Activated CD8-positive, alpha-beta T cell treated with anti-CD3 and anti-CD28 coated beads, Interleukin-2, amount 10 ng/mL, durations not matched to agents 7 days and 5 days (primary cell): ENCODE results near the gene RFX5. TPM values are rescaled to one million over a fixed set of nuclear protein-coding genes. Genes with fewer than 3 reads are reported as not detected.
"Not testable (repeated sequence)": the region's sequence is repeated elsewhere in the genome, so short reads cannot be mapped to it uniquely, and the experiment has no call there.

ENCODE experiments used
- ATAC-seq: fragments of 150-1000 bp; cut with Tn5 transposase; one replicate; pipeline ENCODE4 v1.10.0; 2021; ENCODE audit warnings: moderate library complexity
- CTCF ChIA-PET: fragments of 350-600 bp; sonication (Branson Sonifier 250); formaldehyde crosslinking; loops from one replicate; lab custom pipeline; 2021; ENCODE audit warnings: antibody characterized with exemption; lab: Charles Lee
- POLR2A ChIA-PET: fragments of 350-600 bp; sonication (Branson Sonifier 250); formaldehyde crosslinking; loops from one replicate; lab custom pipeline; 2021; ENCODE audit warnings: antibody characterized with exemption; lab: Charles Lee
- DNase-seq: peaks from one replicate; pipeline ENCODE4 v3.0.0-alpha.2; 2020
- H3K27ac Mint-ChIP-seq: one replicate; pipeline ENCODE4 v1.8.0; 2021; ENCODE audit warnings: mild to moderate bottlenecking, mixed read lengths
- H3K27me3 Mint-ChIP-seq: one replicate; pipeline ENCODE4 v1.8.0; 2021; ENCODE audit warnings: low read depth, mixed read lengths
- H3K36me3 Mint-ChIP-seq: one replicate; pipeline ENCODE4 v1.8.0; 2021; ENCODE audit warnings: low read depth, mixed read lengths
- H3K4me1 Mint-ChIP-seq: one replicate; pipeline ENCODE4 v1.8.0; 2021; ENCODE audit warnings: low read depth, mixed read lengths
- H3K4me3 Mint-ChIP-seq: one replicate; pipeline ENCODE4 v1.8.0; 2021; ENCODE audit warnings: mild to moderate bottlenecking, mixed read lengths
- H3K9me3 Mint-ChIP-seq: one replicate; pipeline ENCODE4 v1.8.0; 2022; ENCODE audit warnings: mixed read lengths; ENCODE audit not compliant: insufficient read depth
- total RNA-seq, 2 experiments: library from RNA; stranded (reverse); gene quantifications; one replicate each; pipeline ENCODE4 v1.2.3, GENCODE V29; 2021

RFX5 gene
- total RNA-seq, 2 experiments from 2014 or later: 59.3 to 63.9 TPM

- CTCF ChIA-PET: interaction anchor here (0.8 kb wide), 1 partner anchor 51 kb away, joined by 3 read pairs; no protein-coding TSS in a partner anchor
Measured at GRCh38 chr1:151352021-151352718, 5.1 kb upstream of the RFX5 start.

GRCh38 chr1:151350323-151350722, 3.3 kb upstream of the RFX5 start:
- ChIA-PET POLR2A (interaction anchor here (0.6 to 1.3 kb wide), 2 partner anchors 23 to 175 kb away, joined by 3 to 6 read pairs; partner anchors contain the start of gene PI4KB), CTCF (interaction anchor here (1.2 to 1.5 kb wide), 2 partner anchors 9 to 531 kb away, joined by 3 to 11 read pairs; no protein-coding TSS in a partner anchor)
- not testable (repeated sequence) for H3K27ac Mint-ChIP-seq, DNase-seq, H3K27me3 Mint-ChIP-seq, ATAC-seq, H3K9me3 Mint-ChIP-seq, H3K4me3 Mint-ChIP-seq
- Mint-ChIP-seq H3K4me1 (peaks cover 21% of the 10 kb centered on the region), H3K36me3 (peaks cover 12% of the 10 kb centered on the region)

More at GRCh38 chr1:151352021-151352718, 5.1 kb upstream of the RFX5 start:
- no peak for DNase-seq
- POLR2A ChIA-PET: interaction anchor here (0.6 kb wide), 2 partner anchors 11 to 348 kb away, joined by 3 to 5 read pairs; no protein-coding TSS in a partner anchor
- Mint-ChIP-seq H3K4me1 (peaks cover 10% of the 10 kb centered on the region), H3K36me3 (peaks cover 4% of the 10 kb centered on the region), H3K27me3 (peaks cover 3% of the 10 kb centered on the region), H3K27ac (no peak overlapping the region), H3K9me3 (no peaks in the 10 kb centered on the region), H3K4me3 (no peak overlapping the region)
- no peak for ATAC-seq

- H3K36me3 Mint-ChIP-seq: peaks cover 35% of the 10 kb centered on the region
- H3K4me3 Mint-ChIP-seq: peak overlapping the region; percentile 84
- no peak for ATAC-seq
- ChIA-PET POLR2A (interaction anchor here (1.0 to 1.6 kb wide), 7 partner anchors 9 to 300 kb away, joined by 3 to 10 read pairs (median 4); partner anchors contain the start of genes C1orf56, PI4KB and VPS72), CTCF (interaction anchor here (0.7 to 1.2 kb wide), 4 partner anchors 9 to 66 kb away, joined by 3 to 4 read pairs (median 4); partner anchors contain the start of gene ZNF687)
- H3K27ac Mint-ChIP-seq: peak overlapping the region; percentile 92
- no peaks in the 10 kb centered on the region for H3K27me3 Mint-ChIP-seq
- H3K9me3 Mint-ChIP-seq: no peaks in the 10 kb centered on the region
- peaks cover 24% of the 10 kb centered on the region for H3K4me1 Mint-ChIP-seq
- DNase-seq: no peak
Measured at GRCh38 chr1:151347523-151348246, 633 bp upstream of the RFX5 start.

GRCh38 chr1:151346082-151346768, 827 bp downstream of the RFX5 start:
- no peak for ATAC-seq
- H3K9me3 Mint-ChIP-seq: no peaks in the 10 kb centered on the region
- no peak for DNase-seq
- H3K4me3 Mint-ChIP-seq: peak overlapping the region; percentile 84
- H3K36me3 Mint-ChIP-seq: peaks cover 38% of the 10 kb centered on the region
- POLR2A ChIA-PET: interaction anchor here (1.0 to 1.6 kb wide), 4 partner anchors 8 to 298 kb away, joined by 3 to 10 read pairs (median 4); partner anchors contain the start of genes C1orf56, PI4KB and VPS72
- CTCF ChIA-PET: interaction anchor here (0.9 to 2.1 kb wide), 2 partner anchors 19 to 36 kb away, joined by 3 to 7 read pairs; partner anchors contain the start of gene PI4KB
- peak overlapping the region; percentile 92 for H3K27ac Mint-ChIP-seq
- H3K27me3 Mint-ChIP-seq: no peaks in the 10 kb centered on the region
- H3K4me1 Mint-ChIP-seq: peaks cover 24% of the 10 kb centered on the region

GRCh38 chr1:151344291-151344690, 2.8 kb downstream of the RFX5 start:
- Mint-ChIP-seq H3K27me3 (no peaks in the 10 kb centered on the region), H3K36me3 (peaks cover 40% of the 10 kb centered on the region), H3K27ac (peak overlapping the region; percentile 61), H3K9me3 (no peaks in the 10 kb centered on the region), H3K4me3 (no peak overlapping the region), H3K4me1 (peaks cover 33% of the 10 kb centered on the region)
- ATAC-seq: no peak
- DNase-seq: no peak
- ChIA-PET POLR2A (interaction anchor here (1.4 kb wide), 2 partner anchors 33 to 90 kb away, joined by 3 to 4 read pairs; partner anchors contain the start of gene PSMD4), CTCF (interaction anchor here (1.2 to 5.4 kb wide), 3 partner anchors 17 to 62 kb away, joined by 3 to 99 read pairs (median 7); partner anchors contain the start of gene PI4KB)

- H3K27ac Mint-ChIP-seq: no peak overlapping the region
- H3K4me3 Mint-ChIP-seq: no peak overlapping the region
- H3K9me3 Mint-ChIP-seq: no peaks in the 10 kb centered on the region
- ChIA-PET POLR2A (interaction anchor here (1.4 kb wide), 2 partner anchors 17 to 32 kb away, joined by 4 to 5 read pairs; partner anchors contain the start of gene PI4KB), CTCF (interaction anchor here (1.4 to 5.4 kb wide), 2 partner anchors 45 to 62 kb away, joined by 3 to 99 read pairs; partner anchors contain the start of gene ZNF687)
- H3K36me3 Mint-ChIP-seq: peaks cover 40% of the 10 kb centered on the region
- H3K4me1 Mint-ChIP-seq: peaks cover 33% of the 10 kb centered on the region
- ATAC-seq (no peak), DNase-seq (no peak)
- no peaks in the 10 kb centered on the region for H3K27me3 Mint-ChIP-seq
Measured at GRCh38 chr1:151343587-151343986, 3.5 kb downstream of the RFX5 start.

GRCh38 chr1:151342569-151342968, 4.5 kb downstream of the RFX5 start:
- POLR2A ChIA-PET: interaction anchor here (1.4 kb wide), 1 partner anchor 16 kb away, joined by 5 read pairs; the partner anchor contains the start of gene PI4KB
- Mint-ChIP-seq H3K36me3 (peaks cover 40% of the 10 kb centered on the region), H3K9me3 (no peaks in the 10 kb centered on the region), H3K4me3 (no peak overlapping the region), H3K4me1 (peaks cover 27% of the 10 kb centered on the region), H3K27ac (no peak overlapping the region), H3K27me3 (no peaks in the 10 kb centered on the region)
- DNase-seq (no peak), ATAC-seq (no peak)
- CTCF ChIA-PET: interaction anchor here (0.6 to 5.4 kb wide), 5 partner anchors 44 to 332 kb away, joined by 3 to 99 read pairs (median 3); partner anchors contain the start of gene ZNF687

GRCh38 chr1:151342021-151342420, 5.0 kb downstream of the RFX5 start:
- ATAC-seq (no peak), DNase-seq (no peak)
- H3K9me3 Mint-ChIP-seq: no peaks in the 10 kb centered on the region
- H3K36me3 Mint-ChIP-seq: peaks cover 36% of the 10 kb centered on the region
- no peak overlapping the region for H3K27ac Mint-ChIP-seq
- ChIA-PET CTCF (interaction anchor here (0.7 to 5.4 kb wide), 4 partner anchors 43 to 331 kb away, joined by 3 to 99 read pairs (median 4); partner anchors contain the start of gene TNFAIP8L2), POLR2A (interaction anchor here (1.4 kb wide), 1 partner anchor 15 kb away, joined by 5 read pairs; the partner anchor contains the start of gene PI4KB)
- H3K27me3 Mint-ChIP-seq: no peaks in the 10 kb centered on the region
- H3K4me1 Mint-ChIP-seq: peaks cover 23% of the 10 kb centered on the region
- no peak overlapping the region for H3K4me3 Mint-ChIP-seq

- Mint-ChIP-seq H3K4me1 (peaks cover 18% of the 10 kb centered on the region), H3K27me3 (no peaks in the 10 kb centered on the region), H3K9me3 (no peaks in the 10 kb centered on the region), H3K4me3 (no peak overlapping the region), H3K36me3 (peaks cover 33% of the 10 kb centered on the region), H3K27ac (peak overlapping the region; percentile 0)
- ATAC-seq (peak; percentile 80), DNase-seq (peak; percentile 68)
- ChIA-PET CTCF (interaction anchor here (0.6 to 5.4 kb wide), 47 partner anchors 9 to 693 kb away, joined by 3 to 104 read pairs (median 5); partner anchors contain the start of genes CGN, LYSMD1, PI4KB and PSMD4), POLR2A (interaction anchor here (0.6 to 2.1 kb wide), 4 partner anchors 14 to 89 kb away, joined by 3 to 12 read pairs (median 4); partner anchors contain the start of gene PI4KB)
Measured at GRCh38 chr1:151340870-151341754, 5.9 kb downstream of the RFX5 start.
